AG09309 (cell line): ENCODE results near the gene KIAA1755.

Source experiments
- DNase-seq: peaks from one replicate; pipeline ENCODE4 v3.0.0-alpha.2; 2010; ENCODE audit warnings: low read depth
- H3K4me3 ChIP-seq: 2 replicates; pipeline ENCODE4 v1.5.1; 2011; ENCODE audit warnings: mild to moderate bottlenecking, low read depth, low read length, moderate library complexity; ENCODE audit not compliant: control insufficient read depth
- TF ChIP-seq, protein P1 (sequence below): IDR thresholded peaks from 2 replicates; pipeline ENCODE4 v1.5.1; 2011; ENCODE audit warnings: mild to moderate bottlenecking, low read depth, low read length, inconsistent platforms; ENCODE audit not compliant: insufficient read depth, control insufficient read depth; ENCODE audit errors: missing control alignments

The KIAA1755 gene

DNA sequence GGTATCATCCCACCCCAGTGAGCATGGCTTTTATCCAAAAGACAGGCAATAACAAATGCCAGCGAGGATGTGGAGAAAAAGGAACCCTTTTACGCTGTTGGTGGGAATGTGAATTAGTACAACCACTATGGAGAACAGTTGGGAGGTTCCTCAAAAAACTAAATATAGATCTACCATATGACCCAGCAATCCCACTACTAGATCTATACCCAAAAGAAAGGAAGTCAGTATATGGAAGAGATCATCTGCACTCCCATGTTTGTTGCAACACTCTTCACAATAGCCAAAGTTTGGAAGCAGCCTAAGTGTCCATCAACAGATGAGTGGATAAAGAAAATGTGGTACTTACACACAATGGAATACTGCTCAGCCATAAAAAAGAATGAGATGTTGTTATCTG lies 5.9 kb upstream of the KIAA1755 start:
- TF ChIP-seq, protein P1, sequence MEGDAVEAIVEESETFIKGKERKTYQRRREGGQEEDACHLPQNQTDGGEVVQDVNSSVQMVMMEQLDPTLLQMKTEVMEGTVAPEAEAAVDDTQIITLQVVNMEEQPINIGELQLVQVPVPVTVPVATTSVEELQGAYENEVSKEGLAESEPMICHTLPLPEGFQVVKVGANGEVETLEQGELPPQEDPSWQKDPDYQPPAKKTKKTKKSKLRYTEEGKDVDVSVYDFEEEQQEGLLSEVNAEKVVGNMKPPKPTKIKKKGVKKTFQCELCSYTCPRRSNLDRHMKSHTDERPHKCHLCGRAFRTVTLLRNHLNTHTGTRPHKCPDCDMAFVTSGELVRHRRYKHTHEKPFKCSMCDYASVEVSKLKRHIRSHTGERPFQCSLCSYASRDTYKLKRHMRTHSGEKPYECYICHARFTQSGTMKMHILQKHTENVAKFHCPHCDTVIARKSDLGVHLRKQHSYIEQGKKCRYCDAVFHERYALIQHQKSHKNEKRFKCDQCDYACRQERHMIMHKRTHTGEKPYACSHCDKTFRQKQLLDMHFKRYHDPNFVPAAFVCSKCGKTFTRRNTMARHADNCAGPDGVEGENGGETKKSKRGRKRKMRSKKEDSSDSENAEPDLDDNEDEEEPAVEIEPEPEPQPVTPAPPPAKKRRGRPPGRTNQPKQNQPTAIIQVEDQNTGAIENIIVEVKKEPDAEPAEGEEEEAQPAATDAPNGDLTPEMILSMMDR, result no peak
- no peak overlapping the region for H3K4me3 ChIP-seq
- DNase-seq, result no peak

GRCh38 chr20:38262931-38263330 lies 2.4 kb upstream of the KIAA1755 start:
- TF ChIP-seq, protein P1, result no peak
- no peak for DNase-seq
- no peak overlapping the region for H3K4me3 ChIP-seq

- TF ChIP-seq, protein P1, result no peak
- no peak for DNase-seq
These were observed 487 bp upstream of the KIAA1755 start for GRCh38 chr20:38261054-38261390.

DNA sequence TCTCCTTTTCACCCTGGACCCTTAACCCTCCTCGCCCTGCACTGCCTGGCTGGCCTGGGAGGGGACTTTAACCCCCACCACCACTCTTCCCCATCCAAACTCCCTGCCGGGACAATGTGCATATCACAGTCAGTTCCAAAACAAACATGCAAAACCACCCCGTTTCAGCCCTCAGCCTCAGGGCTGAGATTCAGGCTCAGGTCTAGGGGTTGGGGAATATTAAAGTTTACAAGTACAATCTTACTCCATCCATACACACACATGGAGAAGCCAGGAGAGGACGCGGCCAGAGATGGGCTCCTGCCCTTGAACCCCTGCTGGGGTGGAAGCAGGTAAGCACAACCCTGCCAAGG lies 534 bp downstream of the KIAA1755 start:
- peak overlapping the region; percentile 36 for H3K4me3 ChIP-seq
- DNase-seq, result no peak
- TF ChIP-seq, protein P1, result no peak

More at GRCh38 chr20:38261054-38261390, 487 bp upstream of the KIAA1755 start:
- H3K4me3 ChIP-seq, result peak overlapping the region; percentile 34

DNA sequence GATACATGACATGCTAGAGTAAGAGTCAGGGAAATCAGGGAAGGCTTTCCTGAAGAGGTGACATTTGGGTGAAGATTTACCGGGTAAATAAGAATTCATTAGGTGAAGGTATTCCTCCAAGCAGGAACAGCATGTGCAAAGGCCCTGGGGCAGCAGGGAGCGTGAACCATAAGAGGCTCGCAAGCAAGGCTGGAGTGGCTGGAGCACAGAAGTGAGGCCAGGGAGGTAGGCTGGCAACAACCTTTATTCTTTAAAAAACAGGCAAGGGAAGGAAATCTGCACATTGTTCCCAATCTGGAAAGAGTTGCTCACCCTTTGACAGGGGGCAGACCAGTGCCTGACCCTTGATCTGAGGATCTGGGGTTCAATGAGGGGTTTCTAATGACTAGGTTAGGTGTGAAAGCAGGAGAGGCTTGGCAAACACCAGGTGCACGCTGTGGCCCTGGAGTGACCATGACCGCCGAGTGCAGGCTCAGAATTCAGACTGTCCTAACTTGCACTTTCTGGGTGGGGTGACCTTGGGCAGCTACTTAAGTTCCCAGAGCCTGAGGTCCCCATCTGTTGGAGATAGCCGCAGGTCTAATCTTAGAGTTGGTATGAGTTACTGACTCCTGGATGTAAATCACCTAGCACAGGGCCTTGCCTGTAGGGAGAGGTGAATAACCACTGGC lies 1.9 kb downstream of the KIAA1755 start:
- TF ChIP-seq, protein P1, result no peak
- no peak overlapping the region for H3K4me3 ChIP-seq
- no peak for DNase-seq

- H3K4me3 ChIP-seq, result no peak overlapping the region
- TF ChIP-seq, protein P1, result no peak
- no peak for DNase-seq
These were observed 3.6 kb downstream of the KIAA1755 start for GRCh38 chr20:38256966-38257365.

DNA sequence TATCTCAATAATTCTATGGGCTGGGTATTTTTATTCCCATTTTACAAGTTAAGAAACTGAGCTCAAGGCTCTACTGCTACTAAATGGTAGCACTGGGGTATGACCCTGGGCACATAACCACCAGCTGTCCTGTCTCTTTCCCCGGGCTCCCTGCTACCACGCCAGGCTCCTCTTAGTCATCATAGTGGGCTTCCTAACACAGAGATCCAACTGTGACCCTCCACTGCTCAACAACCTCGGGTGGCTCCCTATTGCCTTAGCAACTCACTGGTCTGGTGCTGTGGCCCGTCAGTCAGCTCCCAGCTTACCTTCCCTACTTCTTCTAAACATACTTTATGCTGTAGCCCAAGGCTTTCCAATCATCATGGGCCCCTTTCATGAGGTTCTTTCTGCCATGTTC lies 4.5 kb downstream of the KIAA1755 start:
- TF ChIP-seq, protein P1, result no peak
- DNase-seq, result no peak
- no peak overlapping the region for H3K4me3 ChIP-seq
